ENCODE measurements around the gene CDC26.
A peak's percentile ranks its signal among the peaks of the same experiment; 100 is the strongest.
"Not testable (repeated sequence)": the region's sequence is repeated elsewhere in the genome, so short reads cannot be mapped to it uniquely, and the experiment has no call there.

The CDC26 gene

DNA sequence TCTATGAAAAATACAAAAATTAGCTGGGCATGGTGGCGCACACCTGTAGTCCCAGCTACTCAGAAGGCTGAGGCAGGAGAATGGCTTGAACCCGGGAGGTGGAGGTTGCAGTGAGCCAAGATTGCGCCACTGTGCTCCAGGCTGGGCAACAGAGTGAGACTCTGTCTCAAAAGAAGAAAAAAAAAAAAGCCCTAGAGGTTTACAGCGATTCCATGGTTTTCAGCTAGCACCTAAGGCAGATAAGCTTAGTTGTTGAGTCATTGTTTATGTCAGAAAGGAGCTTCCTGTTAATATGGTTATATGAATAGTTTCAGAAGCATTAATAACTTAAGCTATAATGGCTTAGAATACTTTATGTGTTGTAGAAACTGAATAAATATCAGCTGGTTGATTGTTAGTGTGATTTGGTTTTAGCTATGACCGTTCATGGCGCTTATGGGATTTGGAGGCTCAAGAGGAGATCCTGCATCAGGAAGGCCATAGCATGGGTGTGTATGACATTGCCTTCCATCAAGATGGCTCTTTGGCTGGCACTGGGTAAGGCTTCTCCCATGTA, 14.8 kb upstream of the CDC26 start:
- no peak for DNase-seq

DNA sequence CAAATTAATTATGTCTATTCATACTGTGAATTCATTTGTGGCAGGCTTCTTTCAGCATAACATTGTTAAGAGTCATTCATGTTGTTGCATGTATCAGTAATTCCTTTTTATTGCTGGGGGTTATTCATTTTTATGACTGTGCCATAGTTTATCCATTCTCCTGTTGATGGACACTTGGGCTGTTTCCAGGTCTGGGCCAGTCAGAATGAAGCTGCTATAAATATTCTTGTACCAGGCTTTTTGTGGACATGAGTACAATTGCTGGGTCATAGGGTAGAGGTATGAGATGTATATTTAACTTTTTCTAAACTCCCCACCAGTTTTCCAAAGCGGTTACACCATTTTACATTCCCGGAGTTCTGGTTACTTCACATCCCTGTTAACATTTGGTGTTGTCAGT, 13.7 kb upstream of the CDC26 start:
- no peak for DNase-seq

GRCh38 chr9:113281356-113281755, 6.0 kb upstream of the CDC26 start:
- DNase-seq = no peak

GRCh38 chr9:113278840-113279239, 3.5 kb upstream of the CDC26 start:
- no peak for DNase-seq

DNA sequence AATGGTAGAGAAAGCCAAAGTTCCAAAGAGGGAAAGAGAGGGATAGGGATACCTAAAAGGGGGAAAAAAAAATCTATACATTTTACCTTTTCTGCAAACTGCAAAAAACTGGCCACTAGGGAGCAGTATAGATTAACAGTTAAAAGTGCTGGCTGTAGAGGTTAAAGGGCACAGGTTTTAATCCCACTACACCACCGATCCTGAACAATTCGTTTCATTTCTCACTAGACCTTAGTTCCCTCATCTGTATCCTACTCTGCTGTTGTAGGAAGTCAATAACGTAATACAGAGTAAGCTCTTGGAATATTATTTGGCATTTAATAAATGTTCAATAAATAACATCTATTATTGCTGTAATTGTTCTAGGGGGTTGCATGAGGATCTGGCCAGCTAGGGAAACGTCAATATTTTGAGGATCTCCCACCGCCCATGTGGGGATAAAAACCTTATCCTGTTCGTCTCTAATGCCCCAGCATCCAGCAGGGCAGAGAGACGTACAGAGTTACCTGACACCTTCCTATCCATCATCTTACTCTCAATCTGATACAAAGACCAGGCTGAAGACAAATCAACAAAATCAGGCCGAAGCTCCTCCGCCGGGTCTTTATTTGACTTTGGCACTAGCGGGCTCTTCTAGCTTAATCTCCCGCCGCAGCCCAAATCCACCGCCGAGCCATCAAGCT, 757 bp downstream of the CDC26 start:
- DNase-seq = peak in 1 of 2 donors; percentile 52

GRCh38 chr9:113269871-113270270, 5.5 kb downstream of the CDC26 start:
- DNase-seq = no peak

- DNase-seq = no peak
These were observed 6.0 kb downstream of the CDC26 start for GRCh38 chr9:113269355-113269754.

GRCh38 chr9:113267911-113268566, 7.3 kb downstream of the CDC26 start:
- no peak for DNase-seq

DNA sequence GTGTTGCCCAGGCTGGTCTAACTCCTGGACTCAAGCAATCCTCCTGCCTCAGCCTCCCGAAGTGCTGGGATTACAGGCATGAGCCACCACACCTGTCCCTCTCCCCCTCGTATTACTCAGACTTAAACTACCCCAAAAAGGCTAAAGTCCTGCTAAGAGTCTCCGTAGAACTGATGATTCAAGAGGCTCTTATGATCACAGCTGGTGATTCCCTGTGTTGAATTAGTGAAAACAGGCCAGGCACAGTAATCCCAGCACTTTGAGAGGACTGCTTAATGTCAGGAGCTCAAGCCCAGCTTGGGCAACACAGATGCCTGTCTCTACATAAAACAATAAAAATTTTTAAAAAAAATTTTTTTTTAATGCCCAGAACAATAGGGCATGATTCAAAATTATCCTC, 9.2 kb downstream of the CDC26 start:
- DNase-seq = no peak

DNA sequence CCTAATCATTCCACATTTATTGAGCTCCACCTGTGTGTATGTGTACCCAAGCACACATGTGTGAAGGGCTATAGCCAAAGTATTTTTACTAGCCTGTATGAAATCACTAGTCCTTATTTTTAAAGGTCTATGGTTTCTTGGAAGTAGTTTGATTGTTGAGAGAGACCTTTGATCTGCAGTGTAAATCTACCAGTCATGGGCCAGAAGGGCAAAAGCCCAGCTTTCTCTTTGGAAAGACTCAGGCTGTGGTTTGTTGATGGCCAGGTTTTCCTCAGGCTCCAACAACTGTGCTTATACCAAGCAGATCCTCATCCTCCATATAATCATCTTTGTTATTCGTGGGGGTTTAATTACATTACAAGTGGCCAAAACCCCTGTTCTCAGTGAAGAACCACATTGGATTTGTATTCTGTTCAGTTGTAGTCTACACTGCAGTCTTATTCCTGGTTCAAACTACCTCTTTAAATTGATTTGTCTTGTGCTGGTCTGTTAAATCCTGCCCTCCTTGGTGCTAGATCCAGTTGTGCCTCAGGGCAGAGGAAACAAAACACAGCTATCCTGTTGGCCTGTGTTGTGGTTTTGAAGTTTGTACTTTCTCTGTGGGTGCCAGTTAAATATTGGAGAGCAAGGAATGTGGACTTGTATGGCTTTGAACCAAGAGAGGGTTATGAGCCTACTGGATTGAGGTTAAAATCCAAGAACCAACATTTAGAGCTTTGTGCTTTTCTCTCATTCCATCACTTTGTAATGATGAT, 13.3 kb downstream of the CDC26 start:
- DNase-seq = no peak

DNA sequence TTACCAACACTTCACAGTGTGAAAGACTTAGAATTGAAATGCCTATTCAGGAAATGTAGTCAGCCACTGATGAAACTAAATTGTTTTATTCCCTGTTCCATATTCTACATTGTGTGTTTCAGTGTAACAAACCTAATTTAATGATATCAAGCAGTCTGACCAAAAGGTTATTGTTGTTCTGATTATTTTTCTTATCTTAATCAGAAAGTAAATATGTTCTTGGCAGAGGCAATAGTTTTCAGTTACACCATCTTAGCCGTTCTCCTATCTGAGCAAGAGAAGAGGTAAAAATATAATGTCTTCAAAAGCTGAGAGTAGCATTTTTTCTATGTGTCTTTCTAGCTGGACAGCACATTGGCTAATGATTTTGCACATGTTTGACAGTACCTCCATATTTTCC, 17.1 kb downstream of the CDC26 start:
- DNase-seq = no peak

GRCh38 chr9:113257863-113258262, 17.5 kb downstream of the CDC26 start:
- DNase-seq = no peak

DNA sequence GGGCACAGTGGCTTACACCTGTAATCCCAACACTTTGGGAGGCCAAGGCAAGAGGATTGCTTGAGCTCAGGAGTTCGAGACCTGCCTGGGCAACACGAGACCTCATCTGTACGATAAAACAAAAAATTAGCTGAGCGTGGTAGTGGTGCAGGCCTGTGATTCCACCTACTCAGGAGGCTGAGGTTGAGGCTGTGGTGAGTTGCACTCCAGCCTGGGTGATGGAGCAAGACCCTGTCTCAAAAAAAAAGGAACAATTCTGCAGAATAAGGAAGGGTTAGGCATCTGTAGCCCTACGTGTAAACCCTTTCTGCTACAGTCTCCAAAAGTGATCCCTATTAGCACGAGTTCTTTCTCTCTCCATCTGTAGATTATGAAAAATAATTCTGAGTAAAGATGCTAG, 19.9 kb downstream of the CDC26 start:
- DNase-seq = no peak

DNA sequence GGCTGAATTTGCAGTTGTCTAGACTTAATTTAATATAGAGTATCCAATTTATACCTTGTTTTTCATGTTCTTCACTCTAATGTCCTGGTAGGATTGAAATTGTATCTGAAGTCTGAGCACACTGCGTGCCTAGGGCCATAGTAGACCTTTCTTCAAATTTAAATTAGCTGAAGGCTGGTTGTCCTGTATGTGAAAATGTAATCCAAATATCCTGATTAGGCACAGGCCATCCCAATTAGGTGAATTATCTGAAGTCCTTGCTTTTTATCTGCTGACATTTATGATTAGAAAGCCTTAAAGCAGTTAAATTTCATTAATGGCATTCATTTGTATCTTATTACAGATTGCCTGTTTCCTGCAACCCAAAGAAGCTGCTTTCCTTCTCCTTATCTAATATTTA, 20.4 kb downstream of the CDC26 start:
- no peak for DNase-seq

- no peak for DNase-seq
These were observed 24.6 kb downstream of the CDC26 start for GRCh38 chr9:113250807-113251206.

GRCh38 chr9:113249661-113250060, 25.7 kb downstream of the CDC26 start:
- not testable (repeated sequence) for DNase-seq

- DNase-seq = no peak
These were observed 27.7 kb downstream of the CDC26 start for GRCh38 chr9:113247640-113248039.

- no peak for DNase-seq
These were observed 28.4 kb downstream of the CDC26 start for GRCh38 chr9:113246928-113247327.

DNA sequence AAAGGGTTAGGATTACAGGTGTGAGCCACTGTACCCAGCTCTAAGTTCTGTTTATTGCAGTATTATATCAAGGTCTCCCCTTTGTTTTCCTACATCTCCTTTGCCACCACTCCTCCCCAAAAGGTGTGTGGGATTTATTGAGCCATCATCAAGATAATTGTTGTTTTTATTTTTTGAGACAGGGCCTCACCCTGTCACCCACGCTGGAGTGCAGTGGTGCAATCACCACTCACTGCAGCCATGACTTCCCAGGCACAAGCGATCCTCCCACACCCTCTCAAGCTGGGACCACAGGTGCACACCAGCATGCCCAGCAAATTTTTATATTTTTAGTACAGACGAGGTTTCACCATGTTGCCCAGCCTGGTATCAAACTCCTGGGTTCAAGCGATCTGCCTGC, 29.5 kb downstream of the CDC26 start:
- DNase-seq = no peak

GRCh38 chr9:113244556-113244955, 30.8 kb downstream of the CDC26 start:
- DNase-seq = no peak

DNA sequence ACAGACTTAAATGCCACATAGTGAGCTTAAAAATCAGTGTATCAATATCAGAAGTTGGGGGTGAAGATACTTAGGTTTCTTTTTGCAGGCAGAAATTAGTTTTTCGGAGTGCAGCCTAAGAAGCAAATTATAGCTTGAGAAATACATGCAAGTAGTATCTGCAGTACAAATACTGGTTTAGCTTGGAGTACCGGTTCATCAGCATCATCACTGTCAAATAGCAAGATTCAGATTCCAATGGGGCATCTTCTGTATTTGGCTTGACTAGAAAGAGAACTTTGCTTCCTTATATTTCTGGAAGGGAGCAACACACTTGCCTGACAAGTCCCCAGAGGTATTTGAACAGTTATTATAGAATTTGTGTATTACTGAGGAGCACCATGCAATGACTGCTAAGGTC, 34.2 kb downstream of the CDC26 start:
- DNase-seq = no peak

DNA sequence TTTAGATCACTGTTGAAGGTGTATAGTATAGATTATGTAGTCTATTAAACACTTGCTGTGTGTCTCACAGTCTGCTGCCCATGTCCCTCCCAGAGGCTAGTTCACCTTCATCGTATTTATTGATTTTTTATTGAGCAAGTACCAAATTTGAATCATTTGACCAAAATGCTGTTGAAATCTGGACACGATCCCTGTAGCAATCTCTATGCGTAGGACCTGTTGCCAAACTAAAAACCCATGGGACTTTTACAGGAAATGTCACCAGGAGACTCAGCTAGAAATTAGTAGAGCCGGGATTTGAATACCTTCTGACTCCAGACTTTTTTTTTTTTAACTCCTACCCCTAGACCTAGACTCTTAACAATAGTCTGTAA, 36.5 kb downstream of the CDC26 start:
- DNase-seq = no peak

DNA sequence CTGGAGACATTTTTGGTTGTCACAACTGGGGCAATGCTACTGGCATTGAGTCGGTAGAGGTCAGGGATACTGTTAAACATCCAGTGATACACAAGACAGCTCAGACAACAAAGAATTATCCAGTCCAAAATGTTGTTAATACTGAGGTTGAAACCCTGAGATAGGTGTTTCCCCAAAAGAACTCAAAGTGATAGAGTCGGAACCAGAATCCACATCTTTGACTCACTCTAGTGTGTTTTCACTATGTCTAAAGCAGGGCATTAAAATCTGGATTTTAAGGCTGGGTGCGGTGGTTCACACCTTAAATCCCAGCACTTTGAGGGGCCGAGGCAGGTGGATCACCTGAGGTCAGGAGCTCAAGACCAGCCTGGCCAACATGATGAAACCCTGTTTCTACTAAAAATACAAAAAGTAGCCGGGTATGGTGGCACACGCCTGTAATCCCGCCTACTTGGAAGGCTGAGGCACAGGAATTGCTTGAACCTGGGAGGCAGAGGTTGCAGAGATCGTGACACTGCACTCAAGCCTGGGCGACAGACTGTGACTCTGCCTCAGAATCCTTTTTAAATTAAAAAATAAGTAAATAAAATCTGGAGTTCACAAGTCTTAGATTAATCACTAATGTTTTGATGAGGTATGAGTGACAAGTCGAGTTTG, 37.0 kb downstream of the CDC26 start:
- no peak for DNase-seq
